GM12874 (cell line): ENCODE results near the gene MDK.

Source experiments
- CTCF ChIP-seq: IDR thresholded peaks from 2 replicates; pipeline ENCODE4 v1.5.1; 2011; ENCODE audit warnings: low read depth, mild to moderate bottlenecking, control low read depth, low read length, moderate library complexity; ENCODE audit not compliant: insufficient read depth

The MDK gene

GRCh38 chr11:46357483-46357936 is 24.0 kb upstream of the MDK start:
- TF ChIP-seq CTCF: no peak

- TF ChIP-seq CTCF: no peak
These were observed 21.5 kb upstream of the MDK start for GRCh38 chr11:46359953-46360352.

GRCh38 chr11:46360878-46361277 is 20.6 kb upstream of the MDK start:
- no peak for TF ChIP-seq CTCF

- TF ChIP-seq CTCF: no peak
These were observed 19.9 kb upstream of the MDK start for GRCh38 chr11:46361283-46362155.

- TF ChIP-seq CTCF: no peak
These were observed 19.1 kb upstream of the MDK start for GRCh38 chr11:46362156-46363030.

GRCh38 chr11:46363031-46363407 is 18.4 kb upstream of the MDK start:
- TF ChIP-seq CTCF: no peak

GRCh38 chr11:46363455-46364005 is 17.9 kb upstream of the MDK start:
- TF ChIP-seq CTCF: no peak
